Kidney tubule cell (primary cell): Measurements from ENCODE around the gene TYW1B.
"Not testable (repeated sequence)": the region's sequence is repeated elsewhere in the genome, so short reads cannot be mapped to it uniquely, and the experiment has no call there.

Experiments
- DNase-seq: peaks from one replicate; pipeline ENCODE4 v3.0.0-alpha.2; 2018; ENCODE audit warnings: low spot score

TYW1B gene

GRCh38 chr7:72827839-72828591, at the start of gene TYW1B:
Gene TYW1B (minus strand): TSS chr7:72828200. CDS start chr7:72828075, 125 bp downstream.
- DNase-seq = peak; percentile 99

GRCh38 chr7:72867591-72867990, 39.6 kb upstream of the TYW1B start:
- DNase-seq = not testable (repeated sequence)

GRCh38 chr7:72858846-72859400, 30.9 kb upstream of the TYW1B start:
- not testable (repeated sequence) for DNase-seq

- peak; percentile 22 for DNase-seq
Observed at GRCh38 chr7:72857925-72858324, 29.9 kb upstream of the TYW1B start.

GRCh38 chr7:72855261-72855660, 27.3 kb upstream of the TYW1B start:
- not testable (repeated sequence) for DNase-seq

GRCh38 chr7:72852937-72853336, 24.9 kb upstream of the TYW1B start:
- not testable (repeated sequence) for DNase-seq

GRCh38 chr7:72850746-72851145, 22.7 kb upstream of the TYW1B start:
- not testable (repeated sequence) for DNase-seq

GRCh38 chr7:72844146-72844545, 16.1 kb upstream of the TYW1B start:
- DNase-seq = not testable (repeated sequence)

GRCh38 chr7:72843166-72843565, 15.2 kb upstream of the TYW1B start:
- DNase-seq = not testable (repeated sequence)

GRCh38 chr7:72840966-72841511, 13.0 kb upstream of the TYW1B start:
- not testable (repeated sequence) for DNase-seq

GRCh38 chr7:72838315-72838714, 10.3 kb upstream of the TYW1B start:
- not testable (repeated sequence) for DNase-seq

GRCh38 chr7:72837291-72837690, 9.3 kb upstream of the TYW1B start:
- DNase-seq = not testable (repeated sequence)

GRCh38 chr7:72830567-72830966, 2.6 kb upstream of the TYW1B start:
- DNase-seq = not testable (repeated sequence)

GRCh38 chr7:72829687-72830354, 1.8 kb upstream of the TYW1B start:
- DNase-seq = peak; percentile 86

GRCh38 chr7:72829291-72829686, 1.3 kb upstream of the TYW1B start:
- peak; percentile 98 for DNase-seq

- peak; percentile 49 for DNase-seq
Observed at GRCh38 chr7:72823765-72824732, 4.0 kb downstream of the TYW1B start.

GRCh38 chr7:72822497-72822896, 5.5 kb downstream of the TYW1B start:
- DNase-seq = not testable (repeated sequence)

- DNase-seq = not testable (repeated sequence)
Observed at GRCh38 chr7:72818663-72819361, 9.2 kb downstream of the TYW1B start.

GRCh38 chr7:72817661-72818060, 10.3 kb downstream of the TYW1B start:
- not testable (repeated sequence) for DNase-seq

GRCh38 chr7:72816370-72817157, 11.4 kb downstream of the TYW1B start:
- not testable (repeated sequence) for DNase-seq
